Caco-2 (cell line): ENCODE measurements around the gene GIN1. TPM values are rescaled to one million over a fixed set of nuclear protein-coding genes. Genes with fewer than 3 reads are reported as not detected.

Experiments
- BruUV-seq: library from RNA; stranded (reverse); fragments of 400-500 nt; replicated peaks from 2 replicates; lab custom pipeline; 2021; lab: Mats Ljungman, UMichigan
- CTCF ChIA-PET: fragments of 300-600 bp; sonication (Branson Sonifier 250); formaldehyde crosslinking; loops from one replicate; lab custom pipeline; 2022; ENCODE audit warnings: antibody characterized with exemption; lab: Charles Lee
- POLR2A ChIA-PET: fragments of 300-600 bp; sonication (Branson Sonifier 250); formaldehyde crosslinking; loops from one replicate; lab custom pipeline; 2022; ENCODE audit warnings: antibody characterized with exemption; lab: Charles Lee
- DNase-seq, 2 experiments: peaks; one replicate each; pipeline versions ENCODE4 v3.0.0 to v3.0.0-alpha.2; 2020 to 2022
- H3K27me3 ChIP-seq: replicated peaks from 2 replicates; pipeline ENCODE4 v1.6.0; 2011; ENCODE audit warnings: low read length; ENCODE audit not compliant: control insufficient read depth, insufficient read depth
- H3K36me3 ChIP-seq: 2 replicates; pipeline ENCODE4 v1.5.1; 2011; ENCODE audit warnings: low read length; ENCODE audit not compliant: control insufficient read depth, insufficient read depth
- H3K4me1 ChIP-seq: fragments of 250-450 bp; sonication (Bioruptor Pico); 2 replicates; pipeline ENCODE4 v1.5.1; 2020; ENCODE audit warnings: mild to moderate bottlenecking
- H3K4me3 ChIP-seq: 2 replicates; pipeline ENCODE4 v1.5.1; 2011; ENCODE audit warnings: low read depth, mild to moderate bottlenecking, control low read depth, low read length
- H3K9me3 ChIP-seq: fragments of 250-450 bp; sonication (Bioruptor Pico); 2 replicates; pipeline ENCODE4 v1.5.1; 2020; ENCODE audit warnings: mild to moderate bottlenecking, moderate library complexity
- H3K27ac Mint-ChIP-seq: one replicate; pipeline ENCODE4 v1.8.0; 2022; ENCODE audit warnings: mixed read lengths; ENCODE audit not compliant: unreplicated experiment
- H3K27me3 Mint-ChIP-seq: one replicate; pipeline ENCODE4 v1.8.0; 2022; ENCODE audit warnings: mixed read lengths; ENCODE audit not compliant: insufficient read depth, unreplicated experiment
- H3K36me3 Mint-ChIP-seq: one replicate; pipeline ENCODE4 v1.8.0; 2022; ENCODE audit warnings: mild to moderate bottlenecking, mixed read lengths; ENCODE audit not compliant: insufficient read depth, unreplicated experiment
- H3K4me1 Mint-ChIP-seq: one replicate; pipeline ENCODE4 v1.8.0; 2022; ENCODE audit warnings: low read depth, mixed read lengths; ENCODE audit not compliant: unreplicated experiment
- H3K4me3 Mint-ChIP-seq: one replicate; pipeline ENCODE4 v1.8.0; 2022; ENCODE audit warnings: mild to moderate bottlenecking, moderate library complexity, mixed read lengths; ENCODE audit not compliant: unreplicated experiment
- H3K9me3 Mint-ChIP-seq: one replicate; pipeline ENCODE4 v1.8.0; 2022; ENCODE audit warnings: mixed read lengths; ENCODE audit not compliant: unreplicated experiment
- CTCF ChIP-seq, 2 experiments: fragments of 200-600 bp in 1 of 2; IDR thresholded peaks; 1 replicate in 1 of 2; 2 replicates in 1 of 2; pipeline versions ENCODE4 v1.5.1 to v1.8.0; 2011 to 2022; ENCODE audit warnings: antibody characterized with exemption in 1 of 2, control low read depth in 1 of 2, inconsistent platforms in 1 of 2, low read depth in 1 of 2, low read length in 1 of 2, mild to moderate bottlenecking in 1 of 2, moderate library complexity in 1 of 2; ENCODE audit not compliant: insufficient read depth in 1 of 2, severe bottlenecking in 1 of 2, unreplicated experiment in 1 of 2
- intact Hi-C: fragments of 100-400 bp; cut with micrococcal nuclease; formaldehyde crosslinking; loops from one replicate; pipeline ENCODE4 v1.10.0; 2022; ENCODE audit not compliant: unreplicated experiment
- total RNA-seq: library from RNA; stranded (reverse); gene quantifications from 2 replicates; pipeline ENCODE4 v1.2.3, GENCODE V29; 2022

The GIN1 gene
- total RNA-seq, 1 experiment from 2014 or later = 7.0 TPM

- intact Hi-C loops = no loop called here
- CTCF ChIA-PET = interaction anchor here (0.6 kb wide), 1 partner anchor 91 kb away, joined by 3 read pairs; no protein-coding TSS in a partner anchor
- Histone ChIP-seq H3K27me3 (no peaks in the 10 kb centered on the region), H3K4me3 (no peak overlapping the region), H3K36me3 (no peaks in the 10 kb centered on the region), H3K4me1 (peaks cover 8% of the 10 kb centered on the region), H3K9me3 (no peaks in the 10 kb centered on the region)
- Mint-ChIP-seq H3K36me3 (no peaks in the 10 kb centered on the region), H3K4me1 (no peaks in the 10 kb centered on the region), H3K9me3 (no peaks in the 10 kb centered on the region), H3K27me3 (no peaks in the 10 kb centered on the region), H3K27ac (no peak overlapping the region), H3K4me3 (no peak overlapping the region)
- POLR2A ChIA-PET = no interaction called here
- DNase-seq = no peak
- BruUV-seq = no TSS peak
- TF ChIP-seq CTCF (IDR thresholded peaks at IDR 0.05; ENCODE audit: insufficient read depth in 1 of 2, low read depth in 1 of 2, low read length in 1 of 2, severe bottlenecking in 1 of 2, unreplicated experiment in 1 of 2) = no peak
Measured at GRCh38 chr5:103133231-103133630, 13.3 kb upstream of the GIN1 start.

DNA sequence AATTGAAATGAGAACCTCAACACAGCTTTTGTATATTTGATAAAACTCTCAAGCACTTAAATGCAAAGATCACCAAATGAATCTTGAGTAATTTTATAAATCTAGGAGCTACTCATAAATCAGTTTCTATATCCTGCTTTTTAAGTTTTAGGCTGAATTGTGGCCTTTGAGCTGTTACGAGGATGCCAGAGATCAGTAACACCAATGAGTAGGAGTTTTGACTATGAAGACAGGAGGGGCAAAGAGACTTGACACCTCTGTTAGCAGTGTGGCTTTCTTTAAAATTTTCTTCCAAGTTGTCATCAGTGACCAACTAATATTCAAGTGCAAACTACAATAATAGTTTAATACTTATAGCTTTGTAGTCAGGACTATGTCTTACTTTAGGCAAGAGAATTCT lies 12.7 kb upstream of the GIN1 start:
- POLR2A ChIA-PET = no interaction called here
- no peak overlapping the region for H3K4me3 Mint-ChIP-seq
- Histone ChIP-seq H3K4me1 (peaks cover 3% of the 10 kb centered on the region), H3K9me3 (no peaks in the 10 kb centered on the region), H3K36me3 (no peaks in the 10 kb centered on the region), H3K4me3 (no peak overlapping the region), H3K27me3 (no peaks in the 10 kb centered on the region)
- DNase-seq = no peak
- CTCF ChIA-PET = interaction anchor here (0.6 kb wide), 1 partner anchor 92 kb away, joined by 3 read pairs; no protein-coding TSS in a partner anchor
- no peaks in the 10 kb centered on the region for H3K9me3 Mint-ChIP-seq
- no peaks in the 10 kb centered on the region for H3K36me3 Mint-ChIP-seq
- no TSS peak for BruUV-seq
- intact Hi-C loops = no loop called here
- TF ChIP-seq CTCF (IDR thresholded peaks at IDR 0.05; ENCODE audit: insufficient read depth in 1 of 2, low read depth in 1 of 2, low read length in 1 of 2, severe bottlenecking in 1 of 2, unreplicated experiment in 1 of 2) = no peak
- H3K27me3 Mint-ChIP-seq = no peaks in the 10 kb centered on the region
- H3K27ac Mint-ChIP-seq = no peak overlapping the region
- no peaks in the 10 kb centered on the region for H3K4me1 Mint-ChIP-seq

DNA sequence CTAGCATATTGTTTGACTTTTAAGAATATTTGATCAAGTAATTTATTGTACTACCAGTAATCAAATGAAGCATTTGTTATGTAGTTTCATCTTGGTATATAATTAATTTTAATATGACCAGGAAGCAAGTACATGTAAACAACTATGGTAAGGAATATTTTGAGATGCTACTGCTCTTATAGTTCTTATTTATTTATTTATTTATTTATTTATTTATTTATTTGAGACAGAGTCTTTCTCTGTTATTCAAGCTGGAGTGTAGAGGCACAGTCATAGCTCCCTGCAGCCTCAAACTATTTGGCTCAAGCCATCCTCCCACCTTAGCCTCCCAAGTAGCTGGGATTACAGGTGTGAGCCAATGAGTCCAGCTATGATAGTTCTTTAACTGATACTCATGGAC lies 8.3 kb upstream of the GIN1 start:
- no TSS peak for BruUV-seq
- Mint-ChIP-seq H3K9me3 (no peaks in the 10 kb centered on the region), H3K36me3 (no peaks in the 10 kb centered on the region), H3K4me1 (no peaks in the 10 kb centered on the region), H3K27ac (no peak overlapping the region), H3K4me3 (no peak overlapping the region), H3K27me3 (no peaks in the 10 kb centered on the region)
- CTCF ChIA-PET = interaction anchor here (1.2 kb wide), 1 partner anchor 11 kb away, joined by 3 read pairs; no protein-coding TSS in a partner anchor
- no peaks in the 10 kb centered on the region for H3K4me1 ChIP-seq
- intact Hi-C loops = no loop called here
- TF ChIP-seq CTCF (IDR thresholded peaks at IDR 0.05; ENCODE audit: insufficient read depth in 1 of 2, low read depth in 1 of 2, low read length in 1 of 2, severe bottlenecking in 1 of 2, unreplicated experiment in 1 of 2) = no peak
- no peak overlapping the region for H3K4me3 ChIP-seq
- H3K36me3 ChIP-seq = no peaks in the 10 kb centered on the region
- H3K9me3 ChIP-seq = no peaks in the 10 kb centered on the region
- DNase-seq = no peak
- POLR2A ChIA-PET = no interaction called here
- no peaks in the 10 kb centered on the region for H3K27me3 ChIP-seq
